OCI-LY7 (cell line): ENCODE results near the gene ZNF799.
A peak's percentile ranks its signal among the peaks of the same experiment; 100 is the strongest.

ENCODE experiments used
- CTCF ChIP-seq: fragments of 200-600 bp; sonication (generic); conservative IDR thresholded peaks from 2 replicates; pipeline ENCODE4 v1.5.1; 2014; ENCODE audit warnings: mild to moderate bottlenecking, antibody characterized with exemption, low read length, moderate library complexity, mixed read lengths
- EZH2phosphoT487 ChIP-seq: fragments of 200-600 bp; sonication (generic); IDR thresholded peaks from 2 replicates; pipeline ENCODE4 v1.6.1; 2018; ENCODE audit warnings: low read depth, borderline replicate concordance, mild to moderate bottlenecking, mixed run types, antibody characterized with exemption, low read length, moderate library complexity, mixed read lengths

- TF ChIP-seq CTCF (peak; percentile 71), EZH2phosphoT487 (no peak)
Measured at GRCh38 chr19:12346896-12347295, 54.2 kb downstream of the ZNF799 start.
